ENCODE data around the gene SMIM5.

The SMIM5 gene

GRCh38 chr17:75604034-75604695, 29.1 kb upstream of the SMIM5 start:
- no peak for DNase-seq

- DNase-seq, result no peak
Measured at GRCh38 chr17:75605790-75606189, 27.4 kb upstream of the SMIM5 start.

- DNase-seq, result no peak
Measured at GRCh38 chr17:75607086-75607485, 26.1 kb upstream of the SMIM5 start.

GRCh38 chr17:75610103-75610984, 22.9 kb upstream of the SMIM5 start:
- DNase-seq, result no peak

- DNase-seq, result no peak
Measured at GRCh38 chr17:75611851-75612429, 21.3 kb upstream of the SMIM5 start.

GRCh38 chr17:75612906-75613626, 20.2 kb upstream of the SMIM5 start:
- no peak for DNase-seq

GRCh38 chr17:75614006-75614405, 19.2 kb upstream of the SMIM5 start:
- no peak for DNase-seq

- DNase-seq, result no peak
Measured at GRCh38 chr17:75614556-75615270, 18.5 kb upstream of the SMIM5 start.

GRCh38 chr17:75615301-75615700, 17.9 kb upstream of the SMIM5 start:
- no peak for DNase-seq

- no peak for DNase-seq
Measured at GRCh38 chr17:75616521-75617122, 16.6 kb upstream of the SMIM5 start.

- no peak for DNase-seq
Measured at GRCh38 chr17:75617218-75617617, 16.0 kb upstream of the SMIM5 start.

- no peak for DNase-seq
Measured at GRCh38 chr17:75617675-75618074, 15.6 kb upstream of the SMIM5 start.

GRCh38 chr17:75619506-75620431, 13.5 kb upstream of the SMIM5 start:
- no peak for DNase-seq

GRCh38 chr17:75621489-75621888, 11.7 kb upstream of the SMIM5 start:
- no peak for DNase-seq

- no peak for DNase-seq
Measured at GRCh38 chr17:75622076-75622475, 11.2 kb upstream of the SMIM5 start.

- no peak for DNase-seq
Measured at GRCh38 chr17:75622771-75623273, 10.4 kb upstream of the SMIM5 start.

GRCh38 chr17:75623386-75623785, 9.8 kb upstream of the SMIM5 start:
- DNase-seq, result no peak

GRCh38 chr17:75624021-75624420, 9.2 kb upstream of the SMIM5 start:
- DNase-seq, result no peak

- no peak for DNase-seq
Measured at GRCh38 chr17:75624714-75625345, 8.4 kb upstream of the SMIM5 start.

GRCh38 chr17:75625813-75626486, 7.3 kb upstream of the SMIM5 start:
- DNase-seq, result peak in 1 of 2 donors; percentile 9

Measured in CD4-positive, alpha-beta T cell treated with Interleukin-1 beta for 1 hour (primary cell).